ENCODE measurements around the gene SLC39A11. TPM values are rescaled to one million over a fixed set of nuclear protein-coding genes. Genes with fewer than 3 reads are reported as not detected.
"Not testable (repeated sequence)": the region's sequence is repeated elsewhere in the genome, so short reads cannot be mapped to it uniquely, and the experiment has no call there.

Gene SLC39A11
- polyA plus RNA-seq, 1 donor: 24.4 TPM

GRCh38 chr17:72715906-72716572 is 376.4 kb downstream of the SLC39A11 start:
- DNase-seq: peak; percentile 43

- no peak for DNase-seq
Observed at GRCh38 chr17:72714357-72714966, 378.0 kb downstream of the SLC39A11 start.

- no peak for DNase-seq
Observed at GRCh38 chr17:72713701-72714100, 378.8 kb downstream of the SLC39A11 start.

- no peak for DNase-seq
Observed at GRCh38 chr17:72711521-72712310, 380.8 kb downstream of the SLC39A11 start.

GRCh38 chr17:72710834-72711233 is 381.7 kb downstream of the SLC39A11 start:
- no peak for DNase-seq

GRCh38 chr17:72710202-72710601 is 382.3 kb downstream of the SLC39A11 start:
- no peak for DNase-seq

- DNase-seq: not testable (repeated sequence)
Observed at GRCh38 chr17:72708682-72709081, 383.8 kb downstream of the SLC39A11 start.

GRCh38 chr17:72707881-72708280 is 384.6 kb downstream of the SLC39A11 start:
- DNase-seq: no peak

GRCh38 chr17:72706396-72706981 is 386.0 kb downstream of the SLC39A11 start:
- no peak for DNase-seq

GRCh38 chr17:72705905-72706395 is 386.5 kb downstream of the SLC39A11 start:
- DNase-seq: no peak

GRCh38 chr17:72702998-72703397 is 389.5 kb downstream of the SLC39A11 start:
- DNase-seq: no peak

- no peak for DNase-seq
Observed at GRCh38 chr17:72702136-72702735, 390.3 kb downstream of the SLC39A11 start.

- DNase-seq: no peak
Observed at GRCh38 chr17:72700226-72700625, 392.3 kb downstream of the SLC39A11 start.

GRCh38 chr17:72699545-72699944 is 392.9 kb downstream of the SLC39A11 start:
- DNase-seq: no peak

- no peak for DNase-seq
Observed at GRCh38 chr17:72697602-72698146, 394.8 kb downstream of the SLC39A11 start.

GRCh38 chr17:72696721-72697120 is 395.8 kb downstream of the SLC39A11 start:
- no peak for DNase-seq

GRCh38 chr17:72696156-72696555 is 396.3 kb downstream of the SLC39A11 start:
- no peak for DNase-seq

- DNase-seq: no peak
Observed at GRCh38 chr17:72693956-72694355, 398.5 kb downstream of the SLC39A11 start.

- DNase-seq: no peak
Observed at GRCh38 chr17:72693151-72693878, 399.2 kb downstream of the SLC39A11 start.

- no peak for DNase-seq
Observed at GRCh38 chr17:72692676-72693075, 399.8 kb downstream of the SLC39A11 start.

GRCh38 chr17:72691586-72691985 is 400.9 kb downstream of the SLC39A11 start:
- no peak for DNase-seq

All from left kidney (tissue), 2 donors.